GM19023 (cell line): Measurements from ENCODE around the gene MYL5.
"Not testable (repeated sequence)": the region's sequence is repeated elsewhere in the genome, so short reads cannot be mapped to it uniquely, and the experiment has no call there.

Experiments used
- ATAC-seq: cut with Tn5 transposase; IDR thresholded peaks from one replicate; pipeline ENCODE4 v1.9.1; 2021; ENCODE audit warnings: mild to moderate bottlenecking, moderate library complexity; ENCODE audit not compliant: unreplicated experiment

Gene MYL5

DNA sequence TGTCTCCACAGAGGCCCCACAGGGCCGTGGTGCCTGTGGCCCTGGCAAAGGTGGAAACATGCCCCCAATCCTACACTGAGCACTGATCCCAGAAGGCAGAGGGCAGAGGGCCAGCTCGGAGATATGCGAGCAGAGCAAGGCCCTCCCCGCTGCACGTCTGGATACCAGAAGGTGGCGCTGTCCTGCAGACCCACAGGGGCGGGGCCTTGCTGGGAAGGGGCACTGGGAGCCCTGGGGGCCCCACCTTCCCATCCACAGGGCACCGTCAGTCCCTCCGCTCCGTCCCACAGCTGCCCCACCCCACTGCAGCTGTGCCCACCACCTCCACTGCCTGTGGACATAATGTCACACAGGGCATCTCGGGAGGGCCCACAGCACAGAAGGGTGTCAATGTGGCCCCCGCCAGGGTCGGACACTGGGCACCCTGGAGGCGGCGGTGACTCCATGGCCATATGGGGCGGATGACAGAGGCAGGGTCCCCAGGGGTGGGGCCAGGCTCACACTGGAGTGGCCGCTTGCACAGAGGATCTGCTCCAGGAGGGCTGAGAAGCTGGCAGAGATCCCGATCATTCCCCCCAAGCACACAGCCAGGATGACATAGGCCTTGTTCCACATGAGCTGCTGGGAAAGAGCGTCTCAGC lies 9.8 kb downstream of the MYL5 start:
- ATAC-seq: no peak

- ATAC-seq: no peak
Observed at GRCh38 chr4:684623-685327, 10.4 kb downstream of the MYL5 start.

GRCh38 chr4:685679-686412 lies 11.5 kb downstream of the MYL5 start:
- ATAC-seq: no peak

DNA sequence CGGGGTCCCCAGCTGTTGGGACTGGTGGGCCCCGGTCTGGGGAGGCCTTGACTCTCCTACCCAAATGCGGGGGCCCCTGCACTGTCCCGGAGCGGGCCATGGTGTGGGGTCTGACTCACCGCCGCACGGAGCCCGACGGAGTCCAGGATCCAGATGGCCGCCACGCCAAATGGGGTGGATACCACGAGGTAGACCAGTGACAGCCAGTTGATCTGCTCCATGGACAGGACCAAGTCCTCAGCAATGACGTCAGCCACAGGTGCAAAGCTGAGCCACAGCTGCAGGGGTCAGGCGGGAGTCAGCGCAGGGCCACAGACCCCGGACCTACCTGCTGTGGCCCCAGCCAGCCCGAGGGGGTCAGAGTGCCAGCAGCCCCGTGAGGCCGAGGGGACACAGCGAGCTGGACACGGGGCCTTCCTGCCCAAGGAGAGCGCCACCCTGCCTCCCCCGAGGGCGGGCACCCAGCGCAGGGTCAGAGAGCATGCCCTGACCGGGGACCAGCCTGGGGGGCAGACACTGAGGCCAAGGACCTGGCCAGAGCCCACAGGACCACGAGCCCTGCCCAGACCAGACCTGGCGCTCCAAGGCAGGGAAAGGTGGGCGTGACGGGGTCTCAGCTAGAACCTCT lies 12.2 kb downstream of the MYL5 start:
- ATAC-seq: no peak

- ATAC-seq: no peak
Observed at GRCh38 chr4:687048-687970, 13.0 kb downstream of the MYL5 start.

DNA sequence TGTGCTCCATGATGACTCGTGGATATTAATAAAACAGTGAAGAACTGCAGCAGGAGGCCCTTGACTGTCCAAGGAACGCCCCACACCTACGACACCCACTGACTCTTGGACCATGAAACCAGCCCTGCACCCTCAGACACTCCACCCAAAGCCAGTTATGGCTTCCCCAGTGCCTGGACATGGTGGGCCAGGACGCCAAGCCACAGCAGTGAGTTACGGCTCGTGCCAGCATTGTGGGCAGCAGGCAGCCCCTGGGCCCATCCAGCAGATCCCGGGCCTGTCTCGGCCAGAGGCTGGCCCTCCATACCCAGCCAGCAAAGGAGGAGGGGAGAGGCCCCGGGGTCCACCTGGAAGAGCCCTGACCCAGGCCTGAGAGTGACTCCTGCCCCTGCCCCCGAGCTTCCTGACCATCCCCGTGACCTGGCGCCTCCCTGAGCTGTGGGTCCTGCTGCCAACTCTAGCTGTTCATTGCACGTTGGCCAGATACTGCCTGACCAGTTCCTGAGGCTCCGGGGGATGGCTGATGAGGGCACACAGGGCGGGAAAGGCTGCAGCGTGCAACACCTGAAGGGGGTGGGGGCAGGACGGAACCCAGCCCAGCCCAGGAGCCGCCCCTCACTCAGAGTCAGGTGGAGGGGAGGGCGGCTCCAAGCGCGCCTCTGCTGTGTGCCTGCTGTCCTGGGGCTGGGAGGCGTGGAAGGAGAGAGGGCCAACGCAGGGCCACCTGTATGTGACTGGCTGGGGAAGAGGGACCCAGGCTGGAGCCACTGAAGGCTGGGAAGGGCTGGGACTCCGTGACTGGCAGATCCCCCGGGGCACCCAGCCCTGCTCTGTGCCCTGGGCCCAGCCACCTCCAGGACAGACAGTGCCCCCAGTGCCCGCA lies 13.9 kb downstream of the MYL5 start:
- ATAC-seq: no peak

- no peak for ATAC-seq
Observed at GRCh38 chr4:688854-689681, 14.7 kb downstream of the MYL5 start, which contains the start of gene SLC49A3. Gene SLC49A3 (minus strand): TSS chr4:689151. CDS start chr4:689127, 24 bp downstream.

DNA sequence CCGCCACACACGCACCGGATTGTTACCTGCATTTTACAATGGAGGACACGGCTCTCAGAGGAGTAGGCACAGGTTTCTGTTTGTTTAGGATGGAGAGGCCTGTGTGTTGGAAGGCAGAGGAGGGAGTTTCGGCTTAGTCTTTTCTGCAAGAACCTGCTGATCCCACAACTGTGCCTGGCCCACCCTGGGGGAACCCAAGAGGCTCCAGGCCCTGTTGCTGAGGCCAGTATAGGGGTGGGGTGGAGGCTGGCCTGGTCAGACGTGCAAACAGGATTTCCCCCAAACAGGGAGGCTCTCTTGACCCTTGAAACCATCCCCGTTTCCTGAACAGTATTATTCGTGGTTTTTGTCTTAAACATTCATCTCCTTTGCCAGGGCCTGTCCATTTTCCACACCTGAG lies 15.4 kb downstream of the MYL5 start:
- no peak for ATAC-seq

DNA sequence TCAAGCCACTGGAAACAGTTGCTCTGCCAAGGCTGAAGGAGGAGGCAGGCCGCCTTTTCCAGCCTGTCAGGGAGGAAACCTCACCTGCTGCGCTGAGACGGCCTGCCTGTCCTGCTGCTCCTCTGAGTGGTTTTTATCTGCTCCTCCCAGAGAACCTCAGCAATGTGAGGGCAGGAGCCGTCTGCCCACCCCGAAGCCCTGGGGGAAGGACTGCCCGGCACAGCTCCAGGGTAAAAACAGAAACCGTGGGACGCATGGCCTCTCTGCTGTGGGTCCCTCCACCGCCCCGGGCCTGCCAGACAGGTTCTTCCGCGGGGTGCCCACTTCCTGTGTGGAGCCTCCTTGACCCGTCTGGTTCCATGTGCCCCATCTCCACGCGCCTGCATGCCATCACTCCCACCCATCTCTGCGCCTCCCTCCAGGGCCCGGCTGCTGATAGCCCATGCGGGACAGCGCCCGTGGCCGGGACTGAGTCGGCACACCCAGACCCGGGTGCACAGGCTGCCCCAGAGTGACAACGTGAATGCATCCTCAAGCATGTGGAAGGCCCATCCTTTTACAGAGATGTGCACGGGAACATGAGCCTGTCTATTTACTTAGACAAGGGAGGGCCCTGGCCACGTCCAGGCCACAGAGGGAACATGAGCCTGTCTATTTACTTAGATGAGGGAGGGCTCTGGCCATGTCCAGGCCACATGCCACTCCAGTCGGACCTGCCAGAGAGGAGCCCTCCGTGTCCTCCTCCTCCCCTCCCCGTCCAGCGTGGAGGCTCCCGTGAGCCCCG lies 18.6 kb downstream of the MYL5 start:
- ATAC-seq: no peak

DNA sequence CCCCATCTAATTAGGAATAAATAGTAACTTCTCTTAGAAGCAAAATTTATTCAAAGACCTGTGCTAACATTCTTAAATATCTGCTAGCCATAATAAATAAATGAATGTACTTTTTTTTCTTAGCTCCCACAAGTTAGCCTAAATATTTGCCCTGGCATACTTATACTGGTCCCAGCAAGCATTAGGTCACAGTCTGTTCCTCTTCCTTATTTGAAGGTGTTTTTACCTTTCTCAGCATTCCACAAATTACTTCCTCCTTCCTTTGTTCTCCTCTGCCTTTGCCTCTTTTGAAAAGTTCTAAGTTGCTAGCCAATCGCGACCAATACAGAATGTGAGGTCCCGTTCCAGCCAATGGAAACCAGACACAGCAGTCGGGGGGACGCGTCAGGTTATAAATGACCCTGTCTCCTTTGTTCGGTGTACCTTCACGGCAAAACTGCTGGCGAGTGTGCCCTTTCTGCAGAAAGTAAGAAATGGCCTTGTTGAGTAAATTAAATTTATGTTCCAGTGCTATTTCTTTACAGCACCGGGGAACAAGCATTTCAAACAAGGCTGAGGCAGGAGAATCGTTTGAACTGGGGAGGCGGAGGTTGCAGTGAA lies 20.1 kb downstream of the MYL5 start:
- ATAC-seq: not testable (repeated sequence)

DNA sequence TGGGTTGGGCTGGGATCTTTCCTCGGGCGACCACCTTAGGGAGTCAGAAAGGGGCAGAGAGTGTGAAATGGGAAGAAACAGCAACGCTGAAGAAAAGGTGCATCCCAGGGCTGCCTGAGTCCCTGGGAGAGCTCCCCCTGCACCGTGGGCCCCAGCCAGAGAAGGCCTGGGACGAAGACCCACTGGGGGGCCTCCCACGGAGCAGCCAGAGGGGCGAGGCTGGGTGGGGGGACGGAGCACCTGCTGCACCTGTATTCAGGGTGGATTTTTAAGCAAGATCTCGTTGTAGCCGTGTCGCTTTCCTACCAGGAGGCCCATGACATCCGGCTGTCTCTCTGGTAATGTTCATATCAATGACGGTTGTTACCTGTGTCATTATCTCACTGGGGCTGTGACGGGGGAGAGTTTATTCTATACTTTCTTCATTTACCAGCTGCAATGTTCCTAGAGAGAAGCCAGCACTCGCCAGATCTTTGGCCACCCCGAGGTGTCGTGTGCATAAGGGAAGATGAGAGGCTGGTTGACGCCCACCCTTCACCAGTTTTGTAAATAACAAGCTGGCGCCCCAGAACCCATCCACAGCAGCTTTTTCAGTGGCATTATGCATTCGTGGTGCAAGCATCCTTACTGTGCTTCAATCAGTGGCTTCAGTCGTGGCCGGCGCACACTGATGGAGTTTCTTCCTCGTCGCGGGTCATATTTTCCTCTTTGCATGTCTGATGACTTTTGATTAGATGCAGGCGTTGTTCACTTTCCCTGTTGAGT lies 25.7 kb downstream of the MYL5 start:
- ATAC-seq: no peak

DNA sequence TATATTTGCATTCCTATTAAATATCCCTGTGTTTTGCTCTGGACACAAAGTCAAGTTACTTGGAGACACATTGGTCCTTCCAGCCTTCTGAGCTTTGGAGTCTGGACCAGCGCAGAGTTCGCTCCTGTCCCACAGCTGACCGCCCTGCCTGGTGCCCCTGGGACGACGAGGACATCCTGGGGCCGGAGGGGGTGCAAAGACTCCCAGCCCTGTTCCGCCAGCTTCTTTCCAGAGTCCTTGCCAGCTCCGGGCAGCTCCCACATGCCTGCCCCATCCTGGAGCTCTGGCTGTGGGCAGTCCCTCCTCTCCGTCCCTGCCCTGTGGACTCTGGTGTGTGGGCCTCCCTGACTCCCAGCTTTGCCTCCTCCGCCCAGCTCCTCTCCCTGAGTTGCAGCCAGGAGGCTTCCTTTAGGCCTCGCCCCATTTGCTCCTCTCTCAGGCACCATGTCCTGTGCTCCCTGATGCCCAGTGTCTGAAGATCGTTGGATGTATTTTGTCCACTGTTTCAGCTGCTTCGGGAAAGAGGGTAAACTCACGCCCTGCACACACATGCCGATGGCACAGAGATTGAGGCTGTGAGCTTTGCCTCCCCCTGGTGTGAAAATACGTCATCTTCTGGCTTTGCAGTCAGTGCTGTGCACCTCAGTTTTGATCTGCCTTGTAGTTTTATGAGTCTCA lies 26.4 kb downstream of the MYL5 start:
- ATAC-seq: no peak

GRCh38 chr4:702618-703048 lies 28.3 kb downstream of the MYL5 start:
- ATAC-seq: no peak

DNA sequence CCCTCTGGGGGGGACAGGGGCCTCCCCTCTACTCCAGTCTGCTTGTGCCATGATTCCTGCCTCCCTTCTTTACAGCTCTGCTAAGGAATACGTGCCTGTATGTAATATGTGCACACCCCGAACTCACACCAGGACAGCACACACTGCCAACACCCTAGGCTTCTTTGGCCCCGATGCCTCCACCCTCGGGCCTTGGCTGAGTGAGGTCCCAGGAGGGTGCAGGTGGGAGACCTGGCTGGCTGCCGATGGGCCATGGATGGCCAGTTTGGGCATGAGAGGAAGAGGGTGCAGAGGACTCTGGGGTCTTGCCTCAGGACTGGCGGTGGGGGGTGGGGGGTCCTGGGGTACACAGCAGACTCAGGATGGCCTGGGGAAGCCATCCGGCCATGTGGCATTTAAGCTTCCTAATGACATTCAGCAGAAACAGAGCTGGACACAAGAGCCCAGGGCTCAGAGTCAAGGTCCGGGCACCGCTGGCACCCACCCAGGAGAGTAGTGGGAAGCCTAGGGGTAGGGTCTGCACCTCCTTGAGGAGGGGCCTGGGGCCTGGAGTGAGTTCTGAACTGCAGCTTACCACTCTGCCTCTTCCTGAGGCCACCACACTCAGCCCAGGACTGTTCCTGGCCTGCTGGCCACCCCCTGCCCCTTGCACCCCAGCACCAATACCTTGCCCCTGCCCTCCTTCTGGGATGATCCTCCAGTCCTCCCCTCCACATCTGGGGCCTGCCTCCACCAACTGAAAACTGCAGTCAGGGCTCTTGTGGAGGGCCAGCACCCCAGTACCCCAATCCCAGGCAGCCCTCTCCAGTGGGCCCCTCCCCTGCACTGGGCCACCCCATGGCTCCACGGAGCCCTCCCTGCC lies 29.2 kb downstream of the MYL5 start:
- ATAC-seq: no peak
